ENCODE results near the gene TMIE.

TMIE gene

DNA sequence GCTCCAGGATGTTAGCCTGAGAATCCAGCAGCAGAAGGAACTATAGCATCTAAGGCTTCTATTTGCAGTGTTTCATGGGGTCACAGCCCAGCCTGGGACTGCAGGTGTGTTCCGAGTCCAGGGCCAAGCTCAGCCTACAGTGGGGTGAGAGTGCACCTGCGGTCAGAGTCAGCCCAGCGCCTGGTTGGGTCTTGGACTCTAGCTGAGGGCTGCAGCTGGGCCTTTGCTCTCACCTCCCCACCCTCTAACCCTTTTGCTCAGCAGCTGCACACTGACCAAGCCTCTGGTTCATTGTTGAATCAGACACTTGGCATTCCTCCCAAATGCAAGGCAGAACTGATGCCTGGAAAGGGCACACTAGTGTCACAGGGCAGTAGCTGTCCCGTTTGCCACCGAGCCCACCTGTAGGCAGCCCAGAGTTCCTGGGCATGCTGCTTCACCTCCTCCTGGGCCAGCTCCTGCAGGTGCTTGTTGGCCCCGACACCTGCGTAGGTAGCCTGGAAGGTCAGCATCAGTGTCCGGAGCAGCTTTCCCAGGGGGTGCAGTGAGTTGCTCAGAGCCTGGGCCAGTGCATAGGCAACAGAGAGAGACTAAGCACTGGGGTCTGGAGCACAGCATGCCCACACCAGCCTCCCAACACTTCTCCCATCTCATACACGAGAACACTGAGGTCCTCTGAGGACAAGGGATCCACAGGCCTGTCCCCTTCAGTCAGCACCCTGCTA lies 25.2 kb upstream of the TMIE start:
- Mint-ChIP-seq H3K4me3 (no peak overlapping the region), H3K27ac (no peak overlapping the region), H3K9me3 (no peaks in the 10 kb centered on the region), H3K36me3 (no peaks in the 10 kb centered on the region), H3K4me1 (no peaks in the 10 kb centered on the region)
- no peak for ATAC-seq
- no peak for DNase-seq (ENCODE audit: low spot score in 2 of 2)

DNA sequence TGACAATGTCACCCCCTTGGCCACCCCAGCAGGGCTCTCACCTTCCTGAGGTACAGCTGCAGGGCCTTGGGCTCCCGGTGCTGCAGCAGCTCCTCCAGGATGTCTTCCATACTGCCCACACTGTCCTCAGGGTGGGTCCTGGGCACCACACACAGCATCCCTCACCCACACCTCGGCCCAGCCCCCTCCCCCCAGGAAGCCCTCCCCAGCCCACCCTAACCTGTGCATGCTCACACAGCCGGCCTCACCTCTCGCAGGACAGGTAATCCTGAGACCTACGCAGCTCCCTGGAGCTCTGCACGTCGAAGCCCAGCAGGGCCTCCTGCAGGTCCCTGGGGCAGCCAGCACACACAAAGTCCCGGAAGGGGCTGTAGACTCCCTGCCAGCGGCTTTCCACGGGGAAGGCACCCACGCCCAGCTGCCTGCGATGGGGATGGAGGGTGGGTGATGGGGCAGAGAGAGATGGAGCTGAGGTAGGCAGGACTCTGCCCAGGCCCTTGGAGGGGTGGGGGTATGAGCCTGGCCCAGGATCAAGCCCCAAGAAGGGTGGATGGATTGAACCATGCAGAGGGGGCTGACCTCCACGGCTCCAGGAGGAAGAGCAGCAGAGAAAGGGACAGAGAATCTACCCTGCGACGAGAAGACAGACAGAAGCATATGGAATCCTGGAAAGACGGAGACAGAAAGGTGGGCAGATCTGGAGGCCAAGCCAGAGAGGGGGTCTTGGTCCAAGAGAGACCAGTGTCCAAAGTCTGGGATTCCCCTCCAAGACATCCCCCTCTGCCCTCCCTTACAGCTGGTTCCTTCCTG lies 24.4 kb upstream of the TMIE start:
- Mint-ChIP-seq H3K36me3 (no peaks in the 10 kb centered on the region), H3K9me3 (no peaks in the 10 kb centered on the region), H3K4me3 (no peak overlapping the region), H3K27ac (no peak overlapping the region), H3K4me1 (no peaks in the 10 kb centered on the region)
- ATAC-seq, result no peak
- no peak for DNase-seq (ENCODE audit: low spot score in 2 of 2)

DNA sequence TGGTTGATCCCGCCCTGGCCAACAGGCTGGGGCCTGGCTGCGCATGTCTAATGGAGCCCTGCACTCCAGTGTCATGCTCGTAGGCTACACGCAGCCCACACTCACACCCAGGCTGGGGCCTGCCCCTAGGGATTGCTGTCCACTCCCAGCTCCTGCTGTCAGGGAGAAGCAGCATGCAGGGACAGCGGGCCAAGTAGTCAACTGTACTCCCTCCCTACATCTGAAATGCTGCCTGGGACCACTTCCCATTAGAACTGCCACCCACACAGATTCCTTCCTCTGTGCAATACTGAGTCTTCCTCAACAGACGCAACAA lies 23.8 kb upstream of the TMIE start:
- Mint-ChIP-seq H3K4me3 (no peak overlapping the region), H3K36me3 (no peaks in the 10 kb centered on the region), H3K9me3 (no peaks in the 10 kb centered on the region), H3K4me1 (no peaks in the 10 kb centered on the region), H3K27ac (no peak overlapping the region)
- ATAC-seq, result no peak
- no peak for DNase-seq (ENCODE audit: low spot score in 2 of 2)

DNA sequence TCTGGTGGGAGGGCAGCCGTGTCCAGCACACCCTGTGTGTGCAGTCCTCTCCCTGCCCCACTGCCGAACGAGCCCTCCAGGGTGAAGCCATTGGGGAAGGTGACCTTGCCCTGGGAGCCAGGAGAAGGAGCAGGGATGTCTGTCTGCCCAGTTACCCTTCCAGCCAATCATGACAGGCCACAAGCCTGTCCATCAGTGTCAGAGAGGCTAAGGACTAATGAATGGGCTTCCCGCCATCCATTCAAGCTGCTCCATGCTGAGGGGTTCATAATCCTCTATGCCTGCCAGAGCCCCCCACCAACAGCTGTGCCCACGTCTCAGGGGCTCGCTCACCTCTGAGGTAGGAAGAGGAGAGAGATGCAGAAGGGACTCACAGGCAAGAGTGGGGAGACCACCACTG lies 22.9 kb upstream of the TMIE start:
- Mint-ChIP-seq H3K4me3 (no peak overlapping the region), H3K4me1 (no peaks in the 10 kb centered on the region), H3K9me3 (no peaks in the 10 kb centered on the region), H3K36me3 (no peaks in the 10 kb centered on the region), H3K27ac (no peak overlapping the region)
- no peak for DNase-seq (ENCODE audit: low spot score in 2 of 2)
- ATAC-seq, result no peak

DNA sequence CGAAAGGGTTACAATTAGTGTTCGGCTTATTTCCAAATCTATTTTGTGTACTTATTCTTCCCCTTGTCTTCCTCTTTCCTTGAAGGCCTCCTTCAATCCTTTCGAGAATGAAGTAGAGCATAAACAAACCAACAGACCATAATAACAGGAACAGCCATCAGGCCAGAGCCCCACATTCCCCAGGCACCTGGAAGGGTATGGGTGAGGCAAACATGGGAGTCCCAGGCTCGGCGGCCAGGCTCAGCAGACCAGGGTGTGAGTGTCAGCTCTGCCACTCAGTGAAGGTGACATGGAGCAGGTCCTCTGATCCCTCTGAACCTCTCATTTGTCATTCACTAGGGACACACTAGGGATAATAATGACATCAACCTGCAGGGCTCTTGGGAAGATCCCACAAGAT lies 21.5 kb upstream of the TMIE start:
- ATAC-seq, result no peak
- H3K4me1 Mint-ChIP-seq, result no peaks in the 10 kb centered on the region
- no peak overlapping the region for H3K27ac Mint-ChIP-seq
- no peaks in the 10 kb centered on the region for H3K9me3 Mint-ChIP-seq
- no peak for DNase-seq (ENCODE audit: low spot score in 2 of 2)
- no peak overlapping the region for H3K4me3 Mint-ChIP-seq
- H3K36me3 Mint-ChIP-seq, result no peaks in the 10 kb centered on the region

DNA sequence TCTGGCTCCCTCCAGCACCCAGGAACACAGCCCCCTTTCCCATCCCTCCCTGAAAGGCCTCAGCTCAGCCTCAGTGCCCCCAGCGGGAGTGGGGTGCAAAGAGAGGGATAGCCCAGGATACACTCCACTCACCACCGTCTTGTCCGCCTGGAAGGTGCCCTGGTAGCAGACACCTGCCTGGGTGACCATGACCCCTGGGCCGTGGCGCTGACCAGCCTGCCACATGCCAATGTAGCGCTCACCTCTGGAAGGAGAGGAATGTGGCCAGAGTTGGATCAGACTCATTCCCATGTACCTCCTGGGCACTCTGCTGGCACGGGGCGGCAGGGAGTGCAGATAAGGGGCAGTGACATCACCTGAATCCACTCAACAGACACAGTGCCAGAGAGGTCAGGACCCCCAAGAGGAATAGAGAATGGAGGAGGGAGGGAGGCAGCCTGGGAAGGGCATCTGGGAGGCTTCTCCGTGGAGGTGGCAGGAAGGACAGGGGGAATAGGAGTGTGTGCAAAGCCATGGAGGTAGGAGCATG lies 20.8 kb upstream of the TMIE start:
- no peaks in the 10 kb centered on the region for H3K9me3 Mint-ChIP-seq
- DNase-seq (ENCODE audit: low spot score in 2 of 2) (no peak), ATAC-seq (no peak)
- H3K27ac Mint-ChIP-seq, result no peak overlapping the region
- H3K36me3 Mint-ChIP-seq, result no peaks in the 10 kb centered on the region
- H3K4me3 Mint-ChIP-seq, result no peak overlapping the region
- H3K4me1 Mint-ChIP-seq, result no peaks in the 10 kb centered on the region

DNA sequence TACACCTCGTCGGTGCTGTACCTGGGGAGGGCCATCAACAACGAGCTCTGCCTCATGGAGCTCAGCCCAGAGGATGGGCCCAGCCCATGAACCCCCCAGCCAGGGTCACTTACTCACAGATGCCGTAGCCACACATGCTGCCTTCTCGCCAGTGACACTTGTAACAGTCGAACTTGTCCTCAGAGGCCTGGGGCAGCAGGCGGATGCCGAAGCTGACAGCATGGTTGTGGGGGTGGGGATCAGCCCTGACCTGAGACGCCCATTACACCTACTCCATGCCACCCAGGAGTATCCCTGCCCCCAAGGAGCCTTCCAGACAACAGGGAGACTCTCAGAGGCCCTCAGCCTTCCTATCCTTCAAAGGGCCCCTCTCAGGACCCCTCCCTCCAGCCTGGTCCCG lies 19.8 kb upstream of the TMIE start:
- DNase-seq (ENCODE audit: low spot score in 2 of 2), result no peak
- H3K27ac Mint-ChIP-seq, result no peak overlapping the region
- H3K4me1 Mint-ChIP-seq, result no peaks in the 10 kb centered on the region
- no peaks in the 10 kb centered on the region for H3K9me3 Mint-ChIP-seq
- H3K4me3 Mint-ChIP-seq, result no peak overlapping the region
- ATAC-seq, result no peak
- H3K36me3 Mint-ChIP-seq, result no peaks in the 10 kb centered on the region

DNA sequence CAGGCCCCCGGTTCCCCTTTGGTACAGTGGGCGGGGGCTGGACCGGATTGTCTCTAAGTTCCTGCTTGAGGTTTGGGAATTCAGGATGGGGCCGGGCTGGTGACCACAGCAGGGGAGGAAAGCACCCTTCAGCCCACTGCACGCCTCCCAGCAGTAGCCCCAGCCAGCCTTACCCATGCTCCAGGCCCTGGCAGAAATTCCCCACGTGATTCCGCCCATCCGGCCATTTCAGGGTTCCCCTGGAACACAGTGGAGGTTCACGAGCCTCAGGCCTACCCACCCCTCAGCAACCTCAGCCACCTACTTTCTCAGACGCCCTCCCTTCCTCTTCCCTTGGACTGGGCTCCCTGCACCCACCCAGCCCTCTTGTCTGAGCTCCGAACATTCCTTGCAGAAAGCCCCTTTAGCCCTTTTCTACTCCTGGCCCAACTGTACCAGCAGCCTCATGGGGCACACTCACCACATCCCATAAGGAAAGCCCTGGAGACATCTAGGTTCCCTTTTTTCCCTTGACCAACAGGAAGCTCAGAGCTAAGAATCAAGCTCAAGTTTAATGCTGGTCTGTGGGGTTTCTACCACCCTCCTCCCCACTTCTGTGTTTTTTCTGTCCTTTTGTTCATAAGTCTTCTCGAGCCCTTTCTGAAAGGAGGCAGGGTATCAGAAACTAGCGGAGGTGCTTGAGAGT lies 19.2 kb upstream of the TMIE start:
- Mint-ChIP-seq H3K4me3 (no peak overlapping the region), H3K9me3 (no peaks in the 10 kb centered on the region), H3K36me3 (no peaks in the 10 kb centered on the region), H3K27ac (no peak overlapping the region), H3K4me1 (no peaks in the 10 kb centered on the region)
- no peak for DNase-seq (ENCODE audit: low spot score in 2 of 2)
- no peak for ATAC-seq

DNA sequence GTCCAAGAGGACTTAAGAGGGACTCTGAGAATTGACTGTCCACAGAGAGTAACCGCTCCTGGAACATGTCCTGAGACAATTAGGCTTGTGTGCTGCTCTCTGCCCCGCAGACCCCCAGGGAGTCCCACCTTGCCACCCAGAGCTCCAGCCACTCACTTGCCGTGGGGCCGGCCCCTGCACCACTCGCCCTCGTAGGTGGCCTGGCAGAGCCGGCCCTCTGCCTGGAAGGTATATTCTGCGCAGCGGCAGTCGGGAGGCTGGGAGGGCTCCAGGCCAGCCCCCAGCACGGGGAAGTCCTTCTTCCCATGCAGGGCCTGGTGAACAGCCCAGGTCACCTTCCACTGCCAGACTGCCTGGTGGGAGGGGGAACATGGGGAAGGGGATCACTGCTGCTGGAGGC lies 18.2 kb upstream of the TMIE start:
- Mint-ChIP-seq H3K4me3 (no peak overlapping the region), H3K27ac (no peak overlapping the region)

DNA sequence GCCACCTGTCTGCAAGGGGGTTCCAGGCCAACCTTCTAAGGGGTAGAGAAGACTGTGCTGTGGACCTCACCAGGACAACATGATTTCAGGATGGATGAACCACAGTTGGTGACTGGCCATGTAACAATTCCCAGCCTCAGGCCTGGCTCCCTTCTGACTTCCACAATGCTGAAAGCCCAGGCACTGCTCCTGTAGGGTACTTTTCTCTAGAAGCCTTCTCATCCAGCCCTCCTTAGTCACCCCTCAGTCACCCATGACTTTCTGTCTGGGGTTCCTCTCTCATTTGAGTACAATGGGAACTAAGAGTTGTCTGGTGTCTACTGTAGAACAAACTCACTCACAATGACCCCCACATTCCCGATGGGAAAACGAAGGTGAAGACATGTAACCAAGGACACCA lies 16.3 kb upstream of the TMIE start:
- H3K27ac Mint-ChIP-seq, result peak overlapping the region; percentile 15
- H3K9me3 Mint-ChIP-seq, result no peaks in the 10 kb centered on the region
- DNase-seq (ENCODE audit: low spot score in 2 of 2) (no peak), ATAC-seq (no peak)
- H3K4me3 Mint-ChIP-seq, result no peak overlapping the region
- no peaks in the 10 kb centered on the region for H3K36me3 Mint-ChIP-seq
- H3K4me1 Mint-ChIP-seq, result no peaks in the 10 kb centered on the region

More for the DNA sequence above, 18.2 kb upstream of the TMIE start:
- Mint-ChIP-seq H3K36me3 (no peaks in the 10 kb centered on the region), H3K9me3 (no peaks in the 10 kb centered on the region), H3K4me1 (no peaks in the 10 kb centered on the region)
- ATAC-seq (no peak), DNase-seq (ENCODE audit: low spot score in 2 of 2) (no peak)

DNA sequence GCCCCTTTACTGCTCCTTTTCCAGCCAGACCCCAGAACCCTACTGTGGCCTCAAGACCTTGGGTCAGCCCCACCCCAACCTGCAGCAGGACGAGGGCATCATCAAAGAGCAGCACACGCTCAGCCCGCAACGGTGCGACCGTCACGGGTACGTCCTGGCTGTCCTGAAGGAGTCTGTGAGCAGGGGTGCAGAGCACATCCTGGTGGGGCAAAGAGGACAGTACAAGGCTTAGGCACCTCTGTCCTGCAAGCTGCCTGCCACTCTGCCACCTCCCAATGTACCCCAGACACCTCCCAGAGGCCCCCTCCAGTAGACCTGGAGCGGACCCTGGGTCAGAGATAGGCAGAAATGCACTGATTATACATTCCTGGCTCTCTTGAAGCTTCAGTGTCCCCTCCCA lies 15.7 kb upstream of the TMIE start:
- no peaks in the 10 kb centered on the region for H3K9me3 Mint-ChIP-seq
- DNase-seq (ENCODE audit: low spot score in 2 of 2) (no peak), ATAC-seq (no peak)
- no peaks in the 10 kb centered on the region for H3K4me1 Mint-ChIP-seq
- H3K4me3 Mint-ChIP-seq, result no peak overlapping the region
- no peak overlapping the region for H3K27ac Mint-ChIP-seq
- H3K36me3 Mint-ChIP-seq, result no peaks in the 10 kb centered on the region

DNA sequence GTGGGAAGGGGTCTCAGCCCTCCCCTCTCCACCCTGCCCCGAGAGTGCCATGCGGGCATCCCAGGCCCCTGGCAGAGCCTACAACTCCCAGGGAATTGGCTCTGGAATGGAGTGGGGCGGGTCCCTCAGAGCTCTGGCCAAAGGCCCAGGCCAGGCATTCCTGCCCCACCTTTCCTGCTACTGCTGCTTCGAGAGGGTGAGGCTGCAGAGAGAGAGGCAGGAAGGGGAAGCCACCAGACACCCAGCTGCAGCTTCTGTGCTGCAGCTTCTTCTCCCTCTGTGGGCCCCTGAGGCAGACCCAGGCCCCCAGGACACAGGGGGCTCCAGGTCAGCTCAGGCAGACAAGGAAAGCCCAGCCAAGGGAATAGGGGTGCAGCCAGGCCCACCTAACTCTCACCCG lies 10.4 kb upstream of the TMIE start:
- DNase-seq (ENCODE audit: low spot score in 2 of 2), result no peak
- Mint-ChIP-seq H3K27ac (no peak overlapping the region), H3K4me3 (no peak overlapping the region), H3K36me3 (no peaks in the 10 kb centered on the region), H3K9me3 (no peaks in the 10 kb centered on the region), H3K4me1 (peaks cover 29% of the 10 kb centered on the region)
- ATAC-seq, result no peak

DNA sequence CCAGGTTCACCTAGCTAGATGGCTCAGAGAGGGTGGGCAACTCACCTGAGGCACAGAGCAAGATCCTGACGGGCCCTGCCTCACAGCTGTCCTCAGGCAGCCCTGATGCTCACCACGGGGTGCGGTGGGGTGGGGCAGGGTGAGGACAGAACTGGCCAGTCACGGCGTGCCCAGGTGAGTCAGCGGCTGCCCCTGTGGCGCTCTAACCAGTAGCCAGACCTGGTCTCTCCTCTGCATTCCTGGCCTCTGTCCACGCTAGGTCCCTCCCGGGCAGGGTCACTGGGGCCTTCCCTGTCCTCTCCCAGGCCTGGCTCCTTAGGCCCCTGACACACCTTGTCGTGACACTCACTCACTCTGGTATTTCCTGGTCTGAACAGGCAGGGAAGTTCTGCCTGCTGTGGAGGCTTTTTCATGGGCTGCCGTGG lies 8.6 kb upstream of the TMIE start:
- Mint-ChIP-seq H3K36me3 (no peaks in the 10 kb centered on the region), H3K9me3 (no peaks in the 10 kb centered on the region), H3K4me1 (peaks cover 32% of the 10 kb centered on the region), H3K27ac (peak overlapping the region; percentile 40), H3K4me3 (peak overlapping the region; percentile 75)
- ATAC-seq (no peak), DNase-seq (ENCODE audit: low spot score in 2 of 2) (no peak)

DNA sequence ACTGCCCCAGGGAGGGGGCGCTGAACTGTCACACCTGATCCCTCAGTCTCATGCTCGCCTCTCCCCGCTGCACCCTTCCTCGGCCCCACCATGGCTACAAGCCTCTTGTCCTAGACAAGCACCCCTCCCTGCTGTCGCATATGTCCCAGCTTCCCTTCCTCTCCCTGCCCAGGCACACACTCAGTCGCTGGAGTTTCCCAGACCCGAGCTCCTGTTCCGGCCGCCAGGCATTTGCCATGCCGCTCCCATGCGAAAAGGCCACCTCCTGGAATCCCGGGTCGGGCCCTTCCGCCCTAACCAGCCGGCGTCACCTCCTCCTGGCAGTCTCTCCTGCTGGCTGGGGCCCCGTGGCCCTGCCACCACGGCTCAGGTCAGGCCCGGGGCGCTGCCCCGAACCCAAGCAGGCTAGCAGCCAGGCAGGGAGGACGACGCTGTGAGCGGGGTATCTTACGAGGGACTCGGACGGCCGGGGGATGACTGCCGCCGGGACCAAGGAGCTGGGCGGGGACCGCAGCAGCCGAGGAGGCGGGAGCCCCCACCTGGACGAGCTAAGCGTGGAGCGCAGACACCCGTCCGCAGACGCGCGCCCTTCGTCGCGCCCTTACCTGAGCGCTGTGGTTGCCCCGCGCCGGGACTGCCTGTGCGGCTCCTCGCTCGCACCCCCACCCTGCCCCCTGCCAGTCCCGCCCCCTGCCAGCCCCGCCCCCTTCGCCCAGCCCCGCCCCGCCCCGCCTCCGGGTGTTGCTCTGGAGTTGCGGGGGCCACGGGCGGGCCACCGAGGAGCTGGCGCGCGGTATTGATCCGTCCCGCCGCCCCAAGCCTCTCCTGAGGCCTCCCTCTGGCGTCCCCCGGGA lies 7.9 kb upstream of the TMIE start, which contains the start of gene ALS2CL:
ALS2CL (minus strand) TSS at position 642 of the 854 bp plus-strand sequence. CDS start 4,239 bp downstream, outside the sequence.
- DNase-seq (ENCODE audit: low spot score in 2 of 2) (peak; percentile 50 to 74), ATAC-seq (peak; percentile 71)
- Mint-ChIP-seq H3K36me3 (no peaks in the 10 kb centered on the region), H3K4me1 (peaks cover 32% of the 10 kb centered on the region), H3K4me3 (peak within 1 kb of the TSS; percentile 75), H3K27ac (peak within 1 kb of the TSS; percentile 40), H3K9me3 (no peaks in the 10 kb centered on the region)

DNA sequence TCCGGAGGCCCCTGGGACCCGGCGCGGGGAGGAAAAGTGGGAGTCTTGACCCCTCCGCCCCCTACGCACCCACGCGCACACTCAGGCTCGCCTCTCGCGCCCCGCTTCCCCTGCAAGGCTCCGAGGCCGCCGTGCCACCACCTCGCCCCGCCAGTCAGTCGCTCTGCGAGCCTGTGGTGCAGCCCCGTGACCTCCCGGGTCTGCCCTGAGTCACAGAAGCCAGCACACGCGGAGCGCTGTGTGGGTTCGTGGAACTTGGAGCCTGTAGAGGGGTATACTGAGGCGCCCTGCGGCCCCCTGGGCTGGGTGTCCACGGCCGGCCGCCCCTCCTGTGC lies 7.3 kb upstream of the TMIE start:
- H3K4me1 Mint-ChIP-seq, result peaks cover 32% of the 10 kb centered on the region
- H3K36me3 Mint-ChIP-seq, result no peaks in the 10 kb centered on the region
- ATAC-seq (peak; percentile 69), DNase-seq (ENCODE audit: low spot score in 2 of 2) (no peak)
- peak overlapping the region; percentile 75 for H3K4me3 Mint-ChIP-seq
- no peaks in the 10 kb centered on the region for H3K9me3 Mint-ChIP-seq
- H3K27ac Mint-ChIP-seq, result no peak overlapping the region

Data from stimulated activated effector memory CD8-positive, alpha-beta T cell treated with anti-CD3 and anti-CD28 coated beads, Interleukin-12 subunit alpha, Interleukin-12 subunit beta, amount 100 ng/mL, for 72 hours (primary cell).